NB4 (cell line): ENCODE results near the gene NAGS.

Experiments used
- POLR2A ChIP-seq: IDR thresholded peaks from 2 replicates; pipeline ENCODE4 v1.6.1; 2011; ENCODE audit warnings: mild to moderate bottlenecking; ENCODE audit not compliant: insufficient read length; ENCODE audit errors: extremely low read depth
- TF ChIP-seq, protein P1 (sequence below): IDR thresholded peaks from one replicate; pipeline ENCODE4 v1.5.1; 2012; ENCODE audit warnings: low read depth, low read length
- TF ChIP-seq, protein P2 (sequence below): IDR thresholded peaks from 2 replicates; pipeline ENCODE4 v1.6.1; 2011; ENCODE audit warnings: low read depth, low read length

DNA sequence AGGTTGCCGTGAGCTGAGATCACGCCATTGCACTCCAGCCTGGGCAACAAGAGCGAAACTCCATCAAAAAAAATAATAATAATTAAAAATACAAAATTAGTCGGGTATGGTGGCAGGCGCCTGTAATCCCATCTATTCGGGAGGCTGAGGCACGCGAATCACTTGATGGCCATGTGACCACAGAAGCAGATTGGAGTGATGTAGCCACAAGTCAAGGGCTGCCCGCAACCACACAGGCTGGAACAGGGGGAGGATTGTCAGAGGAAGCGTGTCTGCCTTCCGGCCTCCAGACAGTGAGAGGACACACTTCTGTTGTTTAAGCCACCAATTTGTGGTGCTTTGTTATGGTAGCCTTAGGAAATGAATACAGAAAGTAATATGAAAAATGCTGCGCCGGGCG is 11.8 kb upstream of the NAGS start:
- no peak for TF ChIP-seq POLR2A
- TF ChIP-seq, protein P1, sequence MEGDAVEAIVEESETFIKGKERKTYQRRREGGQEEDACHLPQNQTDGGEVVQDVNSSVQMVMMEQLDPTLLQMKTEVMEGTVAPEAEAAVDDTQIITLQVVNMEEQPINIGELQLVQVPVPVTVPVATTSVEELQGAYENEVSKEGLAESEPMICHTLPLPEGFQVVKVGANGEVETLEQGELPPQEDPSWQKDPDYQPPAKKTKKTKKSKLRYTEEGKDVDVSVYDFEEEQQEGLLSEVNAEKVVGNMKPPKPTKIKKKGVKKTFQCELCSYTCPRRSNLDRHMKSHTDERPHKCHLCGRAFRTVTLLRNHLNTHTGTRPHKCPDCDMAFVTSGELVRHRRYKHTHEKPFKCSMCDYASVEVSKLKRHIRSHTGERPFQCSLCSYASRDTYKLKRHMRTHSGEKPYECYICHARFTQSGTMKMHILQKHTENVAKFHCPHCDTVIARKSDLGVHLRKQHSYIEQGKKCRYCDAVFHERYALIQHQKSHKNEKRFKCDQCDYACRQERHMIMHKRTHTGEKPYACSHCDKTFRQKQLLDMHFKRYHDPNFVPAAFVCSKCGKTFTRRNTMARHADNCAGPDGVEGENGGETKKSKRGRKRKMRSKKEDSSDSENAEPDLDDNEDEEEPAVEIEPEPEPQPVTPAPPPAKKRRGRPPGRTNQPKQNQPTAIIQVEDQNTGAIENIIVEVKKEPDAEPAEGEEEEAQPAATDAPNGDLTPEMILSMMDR: no peak
- TF ChIP-seq, protein P2, sequence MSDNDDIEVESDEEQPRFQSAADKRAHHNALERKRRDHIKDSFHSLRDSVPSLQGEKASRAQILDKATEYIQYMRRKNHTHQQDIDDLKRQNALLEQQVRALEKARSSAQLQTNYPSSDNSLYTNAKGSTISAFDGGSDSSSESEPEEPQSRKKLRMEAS: no peak
